Anterior cingulate cortex (tissue), 58 donors: ENCODE data around the gene PDPN.
A peak's percentile ranks its signal among the peaks of the same experiment; 100 is the strongest.
"Not testable (repeated sequence)": the region's sequence is repeated elsewhere in the genome, so short reads cannot be mapped to it uniquely, and the experiment has no call there.

ENCODE experiments used
- DNase-seq, 58 donors: peaks; one replicate each; lab custom pipeline; 2025; lab: John Stamatoyannopoulos, UW

PDPN gene

GRCh38 chr1:13583595-13583965 is at the start of gene PDPN:
Gene PDPN (plus strand): TSS chr1:13583832. CDS start chr1:13584034, 202 bp downstream.
- peak in 4 of 58 donors; percentile 6 to 35 (median 14) for DNase-seq

GRCh38 chr1:13535227-13535626 is 48.4 kb upstream of the PDPN start:
- DNase-seq = no peak

GRCh38 chr1:13536571-13536970 is 47.1 kb upstream of the PDPN start:
- no peak for DNase-seq

- no peak for DNase-seq
Measured at GRCh38 chr1:13538832-13539231, 44.8 kb upstream of the PDPN start.

- DNase-seq = no peak
Measured at GRCh38 chr1:13539683-13540082, 43.9 kb upstream of the PDPN start.

- DNase-seq = peak in 28 of 58 donors; percentile 1 to 55 (median 15)
Measured at GRCh38 chr1:13540866-13541265, 42.8 kb upstream of the PDPN start.

GRCh38 chr1:13541435-13542215 is 42.0 kb upstream of the PDPN start:
- no peak for DNase-seq

- DNase-seq = peak in 53 of 58 donors; percentile 6 to 69 (median 39)
Measured at GRCh38 chr1:13543451-13544220, 40.0 kb upstream of the PDPN start.

GRCh38 chr1:13544221-13544556 is 39.4 kb upstream of the PDPN start:
- DNase-seq = no peak

- no peak for DNase-seq
Measured at GRCh38 chr1:13546791-13547190, 36.8 kb upstream of the PDPN start.

- no peak for DNase-seq
Measured at GRCh38 chr1:13548281-13548680, 35.4 kb upstream of the PDPN start.

- DNase-seq = no peak
Measured at GRCh38 chr1:13549021-13549420, 34.6 kb upstream of the PDPN start.

- peak in 39 of 58 donors; percentile 5 to 79 (median 40) for DNase-seq
Measured at GRCh38 chr1:13549521-13549920, 34.1 kb upstream of the PDPN start.

- no peak for DNase-seq
Measured at GRCh38 chr1:13550663-13551062, 33.0 kb upstream of the PDPN start.

GRCh38 chr1:13554798-13555197 is 28.8 kb upstream of the PDPN start:
- no peak for DNase-seq

- no peak for DNase-seq
Measured at GRCh38 chr1:13556224-13556764, 27.3 kb upstream of the PDPN start.

- DNase-seq = no peak
Measured at GRCh38 chr1:13560541-13560940, 23.1 kb upstream of the PDPN start.

GRCh38 chr1:13562981-13563380 is 20.7 kb upstream of the PDPN start:
- DNase-seq = not testable (repeated sequence)

GRCh38 chr1:13564073-13564472 is 19.6 kb upstream of the PDPN start:
- no peak for DNase-seq

- not testable (repeated sequence) for DNase-seq
Measured at GRCh38 chr1:13570435-13570834, 13.2 kb upstream of the PDPN start.

GRCh38 chr1:13570924-13571323 is 12.7 kb upstream of the PDPN start:
- no peak for DNase-seq

- DNase-seq = no peak
Measured at GRCh38 chr1:13573586-13573985, 10.0 kb upstream of the PDPN start.
